T-helper 2 cell treated with Interferon-gamma antibody and Interleukin-4, amounts not matched to agents 100 ng/mL and 5 ng/mL, for 36 hours (primary cell): ENCODE results near the gene GARIN5B. TPM values are rescaled to one million over a fixed set of nuclear protein-coding genes. Genes with fewer than 3 reads are reported as not detected.

Experiments
- intact Hi-C: fragments of 100-400 bp; cut with micrococcal nuclease; formaldehyde crosslinking; loops from one replicate; pipeline ENCODE4 v1.15.1; 2023
- total RNA-seq: library from RNA; stranded (reverse); gene quantifications from 2 replicates; pipeline ENCODE4 v1.2.3, GENCODE V29; 2022

GARIN5B gene
- total RNA-seq, 1 donor from 2014 or later: not detected

DNA sequence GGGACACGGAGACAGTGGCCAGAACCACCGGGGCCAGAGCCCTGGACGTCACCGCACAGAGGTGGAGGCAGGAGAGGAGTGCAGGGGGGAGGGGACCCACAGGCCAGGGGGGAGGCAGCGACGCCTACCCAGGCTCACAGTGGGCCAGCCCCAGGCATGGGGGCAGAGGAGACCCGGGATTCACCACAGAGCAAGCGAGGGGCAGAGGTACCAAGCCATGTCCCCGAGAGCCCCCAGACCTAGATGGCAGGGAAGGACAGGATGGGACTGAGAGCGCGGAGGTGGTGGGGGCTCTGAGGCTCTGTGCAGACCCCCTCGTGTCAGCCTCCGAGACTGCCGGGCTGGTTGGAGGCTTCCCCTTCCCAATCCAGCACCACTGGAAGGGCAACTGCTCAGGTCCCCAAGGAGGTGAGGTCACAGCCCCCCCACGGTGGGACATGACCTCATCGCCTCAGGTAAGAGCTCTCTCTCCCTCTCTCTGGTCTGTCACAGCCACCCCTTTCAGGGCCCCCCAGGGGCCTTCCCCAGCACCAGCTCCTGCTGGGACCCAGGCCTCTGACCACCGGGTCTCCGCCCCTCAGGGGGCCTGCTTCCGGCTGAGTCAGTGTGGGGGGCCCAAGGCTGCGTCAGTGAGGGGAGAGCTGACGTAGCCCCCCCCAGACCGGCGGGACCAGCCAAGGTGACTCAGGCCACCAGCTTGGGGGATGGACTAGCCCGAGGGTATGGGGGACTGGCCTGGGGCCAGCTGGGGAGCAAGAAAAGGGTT, 9.4 kb upstream of the GARIN5B start:
- intact Hi-C loops: no loop called here

DNA sequence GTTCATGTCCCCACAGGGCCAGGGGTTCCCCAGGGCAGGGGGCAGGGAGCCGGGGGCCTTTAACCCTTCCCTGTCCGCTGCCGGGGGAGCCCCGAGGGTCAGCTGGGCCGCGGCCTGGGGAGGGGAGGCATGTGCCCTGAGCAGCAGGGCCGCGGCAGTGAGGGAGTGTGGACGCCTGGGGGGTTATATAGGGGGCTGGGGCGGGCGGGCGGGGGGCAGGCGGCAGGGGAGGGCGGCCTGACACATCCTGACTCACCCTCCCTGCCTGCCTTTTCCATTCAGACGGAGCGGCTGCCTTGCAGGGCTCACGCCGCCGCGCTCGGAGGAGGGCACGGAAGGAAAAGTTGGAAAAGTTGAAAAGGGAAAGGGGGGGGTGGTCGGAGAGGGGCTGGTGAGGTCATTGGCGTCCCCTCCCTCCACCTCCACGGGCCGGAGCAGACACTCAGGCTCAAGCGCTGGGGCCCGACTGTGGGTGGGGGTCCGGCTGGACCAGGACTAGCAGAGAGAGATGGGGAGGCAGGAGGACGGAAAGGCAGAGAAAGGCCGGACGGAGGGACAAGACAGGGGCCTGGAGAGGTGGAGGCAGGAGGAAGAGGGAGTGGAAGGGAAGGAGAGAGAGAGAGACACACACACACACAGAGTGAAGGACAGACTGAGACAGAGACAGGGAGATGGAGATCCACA, 7.4 kb upstream of the GARIN5B start, which contains the start of gene IL11:
IL11 (minus strand) TSS at position 159 of the 684 bp plus-strand sequence; CDS start at position 6, 153 bp downstream.
- intact Hi-C loops: no loop called here

DNA sequence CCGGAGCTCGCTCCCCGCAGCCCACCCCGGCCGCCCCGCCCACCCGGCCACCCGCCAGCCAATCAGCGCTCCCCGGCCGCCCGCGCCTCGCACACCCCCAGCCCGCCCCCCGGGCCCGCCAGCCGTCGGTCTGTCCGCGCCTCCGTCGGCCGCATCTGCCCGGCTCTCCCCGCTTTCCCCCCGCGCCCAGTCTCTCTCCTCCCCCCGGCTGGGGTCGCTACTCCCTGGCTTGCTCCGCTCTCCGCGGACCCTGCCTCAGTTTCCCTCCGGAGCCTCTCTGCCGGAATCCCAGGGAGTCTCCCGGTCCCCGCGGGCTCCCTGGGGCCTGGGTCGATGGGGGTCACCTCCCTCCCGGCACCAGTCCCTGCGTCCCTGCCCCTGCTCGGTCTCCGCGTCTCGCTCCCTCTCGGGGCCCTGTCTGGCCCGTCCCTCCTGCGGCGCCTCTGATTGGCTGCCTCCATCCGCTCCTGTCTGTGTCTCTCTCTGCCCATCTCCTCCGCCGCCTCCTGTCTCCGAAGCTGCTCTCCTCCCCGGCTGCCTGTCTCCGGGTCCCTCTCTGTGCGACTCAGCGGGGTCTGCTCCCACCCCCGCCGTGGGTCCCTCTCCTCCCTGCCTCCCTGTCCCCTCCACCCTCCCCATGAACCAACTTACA, 6.7 kb upstream of the GARIN5B start:
- intact Hi-C loops: no loop called here

DNA sequence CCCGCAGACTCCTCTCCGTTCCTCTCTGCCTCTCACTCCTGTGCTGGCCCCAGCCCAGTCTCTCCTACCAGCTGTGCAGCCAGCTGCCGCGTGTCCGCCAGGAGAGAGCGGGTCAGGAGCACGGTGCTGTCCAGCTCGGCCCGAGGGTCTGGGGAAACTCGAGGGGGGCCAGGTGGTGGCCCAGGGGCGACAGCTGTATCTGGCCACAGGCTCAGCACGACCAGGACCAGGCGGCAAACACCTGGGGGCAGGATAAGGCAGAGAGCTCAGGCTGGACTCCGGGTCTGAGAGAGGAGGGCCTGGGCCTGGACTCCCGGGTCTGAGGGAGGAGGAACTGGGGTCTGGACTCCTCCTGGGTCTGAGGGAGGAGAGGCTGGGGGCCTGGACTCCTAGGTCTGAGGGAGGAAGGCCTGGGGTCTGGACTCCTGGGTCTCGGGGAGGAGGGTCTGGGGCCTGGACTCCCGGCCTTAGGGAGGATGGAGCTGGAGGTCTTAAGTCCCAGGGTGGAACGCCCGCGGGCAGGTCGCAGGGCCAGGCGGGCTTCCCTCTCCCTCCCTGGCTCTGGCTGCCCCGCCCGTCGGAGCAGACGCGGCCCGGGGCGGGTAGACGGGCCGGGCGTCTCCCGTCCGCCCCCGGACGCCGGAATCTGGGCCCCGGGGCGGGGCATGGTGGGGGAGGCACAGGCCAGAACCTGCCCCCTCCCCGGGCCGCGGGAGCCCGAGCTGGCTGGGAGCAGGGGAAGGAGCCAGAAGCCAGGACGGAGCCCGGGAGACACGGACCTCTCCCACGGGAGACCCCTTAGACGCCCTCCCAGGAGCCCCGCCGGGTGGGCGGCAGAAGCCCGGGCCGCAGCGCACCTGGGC, 5.9 kb upstream of the GARIN5B start:
- intact Hi-C loops: no loop called here

GRCh38 chr19:55368106-55368505, 5.0 kb upstream of the GARIN5B start:
- intact Hi-C loops: no loop called here

- intact Hi-C loops: no loop called here
These were observed 3.7 kb upstream of the GARIN5B start for GRCh38 chr19:55366790-55367189.

- intact Hi-C loops: no loop called here
These were observed 2.9 kb upstream of the GARIN5B start for GRCh38 chr19:55365964-55366363.

DNA sequence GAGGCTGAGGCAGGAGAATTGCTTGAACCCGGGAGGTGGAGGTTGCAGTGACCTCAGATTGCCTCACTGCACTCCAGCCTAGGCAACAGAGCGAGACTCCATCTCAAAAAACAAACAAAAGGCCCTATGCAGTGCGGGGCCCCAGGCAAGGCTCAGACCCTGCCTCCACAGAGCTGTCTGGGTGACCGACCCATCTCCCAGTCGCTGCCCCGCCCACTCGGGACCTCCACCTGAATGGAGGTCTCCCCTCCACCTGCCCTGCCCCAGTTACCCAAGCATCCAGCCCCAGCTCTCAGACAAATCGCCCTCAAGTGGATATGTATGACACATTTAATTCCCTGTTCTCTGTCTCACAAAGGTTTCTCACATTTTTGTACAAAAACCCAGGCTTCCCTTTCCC, 2.2 kb upstream of the GARIN5B start:
- intact Hi-C loops: no loop called here

- intact Hi-C loops: no loop called here
These were observed 678 bp downstream of the GARIN5B start for GRCh38 chr19:55362174-55362989.

DNA sequence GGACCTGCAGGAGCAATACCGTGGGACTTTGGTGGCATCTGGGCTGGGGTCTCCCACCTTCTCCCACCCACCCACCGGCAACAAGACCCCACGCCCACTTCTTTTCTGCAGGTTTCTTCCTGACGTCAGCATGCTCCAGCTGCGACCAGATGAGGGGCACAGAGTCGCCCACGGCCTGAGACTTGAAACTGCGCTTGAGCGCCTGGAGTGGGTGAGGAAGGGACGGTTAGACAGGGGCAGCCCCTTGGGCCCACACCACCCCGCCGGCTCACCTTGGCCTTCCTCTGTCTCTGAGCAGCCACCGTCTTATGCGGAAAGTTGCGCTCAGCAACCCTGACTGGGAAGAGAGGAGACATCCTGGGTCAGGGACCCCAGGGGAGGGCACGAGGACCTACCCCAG, 2.2 kb downstream of the GARIN5B start:
- intact Hi-C loops: no loop called here

DNA sequence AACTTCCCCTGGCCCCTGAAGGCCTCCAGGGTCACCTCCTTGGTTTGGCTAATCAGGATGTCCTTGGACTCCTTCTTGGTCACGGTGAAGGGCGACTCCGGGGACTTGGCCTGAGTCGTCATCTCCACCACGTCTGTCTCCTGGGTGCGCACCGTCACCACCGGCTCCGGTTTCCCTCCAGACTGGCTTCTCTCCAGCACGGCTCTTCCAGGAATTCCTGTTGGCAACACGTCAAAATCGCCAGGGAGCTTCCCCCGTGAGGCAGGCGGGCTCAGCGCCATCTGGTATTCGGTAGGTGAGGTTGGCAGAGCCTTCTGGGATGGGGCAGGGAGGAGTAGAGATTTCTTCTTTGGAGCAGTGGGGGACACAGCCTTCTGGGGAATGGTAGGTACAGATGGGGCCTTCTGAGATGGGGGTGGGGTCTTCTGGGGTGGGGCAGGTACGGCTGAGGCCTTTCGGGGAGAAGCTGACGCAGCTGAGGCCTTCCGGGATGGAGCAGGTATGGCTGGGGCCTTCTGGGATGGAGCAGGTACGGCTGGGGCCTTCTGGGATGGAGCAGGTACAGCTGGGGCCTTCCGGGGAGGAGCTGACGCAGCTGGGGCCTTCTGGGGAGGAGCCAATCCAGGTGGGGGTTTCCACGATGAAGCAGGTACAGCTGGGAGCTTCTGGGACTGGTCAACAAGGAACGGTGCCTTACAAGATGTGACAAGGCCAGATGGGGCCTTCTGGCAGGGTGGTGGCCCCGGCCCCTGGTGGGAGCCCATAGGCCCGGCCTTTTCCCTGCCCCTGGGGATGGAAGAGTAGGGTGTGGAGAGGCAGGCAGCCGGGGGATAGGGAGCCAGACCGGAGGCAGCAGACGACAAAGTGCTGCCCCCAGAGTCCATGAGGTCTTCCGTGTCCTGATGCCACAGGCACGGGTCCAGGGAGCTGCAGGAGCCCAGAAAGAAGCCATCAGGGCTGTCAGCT, 3.8 kb downstream of the GARIN5B start:
- intact Hi-C loops: no loop called here

DNA sequence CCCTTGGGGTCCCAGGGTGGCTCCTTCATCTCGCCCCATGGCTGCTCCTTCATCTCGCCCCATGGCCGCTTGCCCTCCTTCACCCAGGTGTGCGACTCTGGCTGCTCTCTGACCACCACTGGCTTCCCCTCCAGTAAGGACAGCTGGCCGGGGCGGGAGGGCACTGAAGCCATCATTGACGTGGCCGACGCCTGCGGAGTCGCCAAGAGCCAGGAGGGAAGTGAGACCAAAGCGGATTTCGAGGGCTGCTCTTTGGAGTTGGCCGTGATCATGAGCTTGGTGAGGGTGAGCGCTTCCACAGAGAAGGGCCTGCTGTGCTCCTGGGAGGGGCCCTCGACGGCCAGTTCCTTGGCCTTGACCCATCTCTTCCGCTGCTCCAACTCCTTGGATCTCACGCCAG, 4.6 kb downstream of the GARIN5B start:
- intact Hi-C loops: no loop called here

- intact Hi-C loops: no loop called here
These were observed 7.7 kb downstream of the GARIN5B start for GRCh38 chr19:55355213-55355821.

- intact Hi-C loops: loop anchor here (1.0 kb wide), 1 partner anchor 15 kb away; the partner anchor contains the start of gene KMT5C
These were observed 8.3 kb downstream of the GARIN5B start, which contains the start of gene COX6B2 for GRCh38 chr19:55354698-55355212. Gene COX6B2, minus strand, starts transcription at chr19:55354719. Its CDS starts 198 bp downstream, at chr19:55354521.

DNA sequence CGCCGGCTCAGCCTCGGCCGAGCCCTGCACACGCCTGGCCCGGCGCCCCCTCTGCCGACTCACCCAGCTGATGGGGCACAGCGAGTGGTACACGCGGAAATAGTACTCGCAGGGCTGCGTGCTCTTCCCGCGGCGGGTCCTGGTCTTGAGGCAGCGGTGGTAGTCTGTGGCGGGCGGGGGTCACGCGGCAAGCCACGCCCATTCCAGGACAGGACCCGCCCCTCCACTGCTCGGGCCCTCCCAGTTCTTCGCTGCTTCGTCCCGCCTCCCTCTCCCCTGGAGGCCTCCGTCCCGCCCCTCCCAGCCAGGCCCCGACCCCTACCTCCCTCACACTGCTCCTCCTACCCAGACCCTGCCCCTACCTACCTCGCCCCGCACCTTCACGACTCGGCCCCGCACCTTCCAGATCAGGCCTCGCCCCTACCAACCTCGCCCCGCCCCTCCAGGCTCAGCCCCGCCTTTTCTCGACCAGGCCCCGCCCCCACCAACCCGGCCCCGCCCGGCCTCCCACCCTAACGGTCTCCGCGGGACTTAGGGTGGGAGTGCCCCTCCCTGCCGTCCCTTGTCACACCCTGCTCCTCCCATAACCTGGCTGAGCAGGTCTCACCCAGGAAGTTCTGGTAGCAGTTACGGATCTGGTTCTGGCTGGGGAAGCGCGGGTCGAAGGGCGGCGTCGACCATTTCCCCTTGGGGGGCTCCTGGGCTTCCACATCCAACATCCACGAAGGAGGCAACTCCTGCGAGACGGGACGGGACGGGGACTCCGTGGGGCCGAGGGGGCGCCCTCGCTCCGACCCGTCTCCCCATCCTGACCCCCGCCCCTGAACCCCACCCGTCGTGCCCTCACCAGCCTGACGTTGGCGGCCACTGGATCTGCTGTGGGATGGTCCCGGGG, 9.0 kb downstream of the GARIN5B start:
- intact Hi-C loops: loop anchor here (1.0 kb wide), 1 partner anchor 15 kb away; the partner anchor contains the start of gene KMT5C

DNA sequence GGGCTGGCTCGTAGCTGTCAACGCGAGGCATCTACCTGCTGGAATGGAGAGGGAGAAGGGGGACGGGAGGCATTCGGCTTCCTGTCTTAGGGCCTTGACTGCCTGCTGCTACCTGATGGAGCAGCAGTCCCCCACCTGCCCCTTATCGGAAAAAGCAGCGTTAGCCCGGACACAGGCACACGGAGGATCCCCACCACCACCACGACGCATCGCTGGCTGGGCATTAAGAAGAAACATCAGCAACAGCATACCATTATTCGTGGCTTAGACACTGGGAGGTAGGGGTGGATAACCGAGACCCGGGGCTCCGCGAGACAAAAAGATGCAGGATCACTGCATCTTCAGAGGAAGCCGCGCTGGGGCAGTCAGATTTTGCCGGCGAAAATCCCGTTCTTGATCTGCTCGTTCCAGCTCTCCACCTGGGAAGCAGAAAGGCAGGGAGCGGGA, 9.7 kb downstream of the GARIN5B start:
- intact Hi-C loops: no loop called here

- intact Hi-C loops: no loop called here
These were observed 10.4 kb downstream of the GARIN5B start for GRCh38 chr19:55352549-55353145.
